DMS114 treated with DMSO at 0.1 percent for 48 hours (cell line): Measurements from ENCODE around the gene ZNF277.
"Not testable (repeated sequence)": the region's sequence is repeated elsewhere in the genome, so short reads cannot be mapped to it uniquely, and the experiment has no call there.

ENCODE experiments used
- DNase-seq: peaks from one replicate; lab custom pipeline; 2025; ENCODE audit not compliant: unreplicated experiment; lab: John Stamatoyannopoulos, UW

The ZNF277 gene

GRCh38 chr7:112207765-112208164 lies 1.3 kb downstream of the ZNF277 start:
- no peak for DNase-seq

GRCh38 chr7:112211348-112211907 lies 4.9 kb downstream of the ZNF277 start:
- DNase-seq = no peak

- DNase-seq = no peak
These were observed 6.1 kb downstream of the ZNF277 start for GRCh38 chr7:112212571-112212970.

- no peak for DNase-seq
These were observed 7.2 kb downstream of the ZNF277 start for GRCh38 chr7:112213735-112214134.

GRCh38 chr7:112214268-112214667 lies 7.8 kb downstream of the ZNF277 start:
- DNase-seq = no peak

GRCh38 chr7:112214883-112215282 lies 8.4 kb downstream of the ZNF277 start:
- DNase-seq = no peak

GRCh38 chr7:112215787-112216186 lies 9.3 kb downstream of the ZNF277 start:
- DNase-seq = no peak

- no peak for DNase-seq
These were observed 14.5 kb downstream of the ZNF277 start for GRCh38 chr7:112220877-112221434.

GRCh38 chr7:112223310-112223709 lies 16.8 kb downstream of the ZNF277 start:
- DNase-seq = no peak

- no peak for DNase-seq
These were observed 17.7 kb downstream of the ZNF277 start for GRCh38 chr7:112224186-112224585.

GRCh38 chr7:112225006-112225405 lies 18.5 kb downstream of the ZNF277 start:
- DNase-seq = no peak

GRCh38 chr7:112226701-112227276 lies 20.3 kb downstream of the ZNF277 start:
- DNase-seq = no peak

- DNase-seq = no peak
These were observed 22.1 kb downstream of the ZNF277 start for GRCh38 chr7:112228632-112229031.

- DNase-seq = no peak
These were observed 25.9 kb downstream of the ZNF277 start for GRCh38 chr7:112232212-112232978.

GRCh38 chr7:112233048-112233697 lies 26.7 kb downstream of the ZNF277 start:
- DNase-seq = no peak

- no peak for DNase-seq
These were observed 27.7 kb downstream of the ZNF277 start for GRCh38 chr7:112234147-112234546.

- DNase-seq = no peak
These were observed 30.1 kb downstream of the ZNF277 start for GRCh38 chr7:112236597-112236996.

- no peak for DNase-seq
These were observed 31.8 kb downstream of the ZNF277 start for GRCh38 chr7:112238330-112238729.

- DNase-seq = no peak
These were observed 32.5 kb downstream of the ZNF277 start for GRCh38 chr7:112238852-112239610.

- DNase-seq = no peak
These were observed 42.1 kb downstream of the ZNF277 start for GRCh38 chr7:112248598-112248997.

- DNase-seq = not testable (repeated sequence)
These were observed 43.5 kb downstream of the ZNF277 start for GRCh38 chr7:112249967-112250366.
